Ecto neural progenitor cell (in vitro differentiated cells): ENCODE measurements around the gene ZNF451.

Experiments used
- DNase-seq: peaks from one replicate; pipeline ENCODE4 v3.0.0-alpha.2; 2018; ENCODE audit warnings: low spot score

ZNF451 gene

DNA sequence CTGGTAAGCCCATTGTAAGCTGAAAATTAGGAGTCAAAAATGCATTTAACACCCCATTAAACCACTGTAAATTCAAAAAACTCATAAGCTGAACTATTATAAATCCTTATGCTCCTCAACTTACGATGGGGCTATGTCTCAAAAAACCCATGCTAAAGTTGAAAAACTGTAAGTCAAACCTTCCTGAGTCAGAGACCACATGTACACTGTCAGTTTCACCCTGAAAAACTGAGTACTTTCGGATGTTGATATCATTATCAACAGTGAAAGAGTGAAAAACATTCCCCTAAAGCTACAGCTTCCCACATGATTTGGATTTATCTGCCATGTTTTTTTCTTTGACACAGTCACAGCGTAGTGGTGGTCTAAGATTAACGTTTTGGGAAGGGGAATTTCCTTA lies 117.9 kb downstream of the ZNF451 start:
- DNase-seq: no peak

GRCh38 chr6:57209030-57209429 lies 119.0 kb downstream of the ZNF451 start:
- no peak for DNase-seq

GRCh38 chr6:57210060-57210459 lies 120.1 kb downstream of the ZNF451 start:
- DNase-seq: no peak

DNA sequence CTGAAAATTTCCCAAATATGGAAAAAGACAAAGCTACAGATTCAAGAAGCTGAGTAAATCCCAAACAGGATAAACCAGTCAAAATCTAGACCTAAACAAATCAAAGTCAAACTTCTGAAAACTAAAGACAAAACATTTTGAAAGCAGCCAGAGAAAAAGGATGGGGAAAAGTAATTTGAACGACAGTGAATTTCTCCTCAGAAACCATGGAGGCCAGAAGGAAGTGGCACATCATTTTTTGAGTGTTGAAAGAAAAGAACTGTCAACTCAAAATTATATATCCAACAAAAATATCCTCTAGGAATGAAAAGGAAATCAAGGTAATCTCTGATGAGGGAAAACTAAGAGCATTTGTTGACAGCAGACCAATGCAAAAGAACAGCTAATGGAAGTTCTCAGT lies 125.3 kb downstream of the ZNF451 start:
- DNase-seq: no peak

DNA sequence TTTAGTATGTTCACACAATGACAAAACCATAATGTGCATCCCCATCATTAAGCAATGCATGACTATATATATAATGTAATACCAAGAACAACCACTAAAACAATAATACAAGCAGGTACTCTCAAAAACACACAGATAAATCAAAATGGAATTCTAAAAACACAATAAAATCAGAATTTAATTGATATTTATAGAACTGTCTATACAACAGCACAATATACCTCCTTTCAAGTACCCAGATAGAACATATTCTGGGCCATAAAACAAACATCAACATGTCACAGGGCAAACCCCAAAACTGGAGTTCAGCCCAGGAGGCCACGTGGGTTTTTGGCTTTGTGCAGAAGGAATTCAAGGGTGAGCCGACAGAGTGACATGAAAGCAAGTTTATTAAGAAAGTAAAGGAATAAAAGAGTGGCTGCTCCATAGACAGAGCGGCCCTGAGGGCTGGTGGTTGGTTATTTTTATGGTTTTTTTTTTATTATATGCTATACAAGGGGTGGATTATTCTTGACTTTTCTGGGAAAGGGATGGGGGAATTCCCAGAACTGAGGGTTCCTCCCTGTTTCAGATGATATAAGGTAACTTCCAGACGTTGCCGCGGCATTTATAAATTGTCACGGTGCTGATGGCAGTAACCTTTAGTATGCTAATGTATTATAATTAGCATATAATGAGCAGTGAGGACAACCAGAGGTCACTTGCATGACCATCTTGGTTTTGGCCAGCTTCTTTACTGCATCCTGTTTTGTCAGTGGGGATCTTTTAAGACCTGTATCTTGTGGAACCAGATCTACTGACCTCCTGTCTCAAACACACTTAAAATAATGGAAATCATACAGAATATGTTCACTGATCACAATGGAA lies 126.5 kb downstream of the ZNF451 start:
- no peak for DNase-seq

DNA sequence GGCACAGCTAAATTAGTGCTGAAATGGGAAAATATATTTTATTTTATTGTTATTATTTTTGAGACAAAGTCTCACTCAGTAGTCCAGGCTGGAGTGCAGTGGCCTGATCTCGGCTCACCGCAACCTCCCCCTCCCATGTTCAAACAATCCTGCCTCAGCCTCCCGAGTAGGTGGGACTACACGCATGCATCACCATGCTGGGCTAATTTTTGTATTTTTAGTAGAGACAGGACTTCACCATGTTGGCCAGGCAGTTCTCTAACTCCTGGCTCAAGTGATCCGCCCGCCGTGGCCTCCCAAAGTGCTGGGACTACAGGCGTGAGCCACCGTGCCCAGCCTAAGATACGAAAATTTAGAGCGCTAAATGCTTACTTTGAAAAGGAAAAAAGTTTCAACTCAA lies 127.3 kb downstream of the ZNF451 start:
- DNase-seq: no peak
